MM.1S (cell line): ENCODE results near the gene NAB1.

ENCODE experiments used
- DNase-seq: peaks from one replicate; pipeline ENCODE4 v3.0.0-alpha.2; 2015
- H2AFZ ChIP-seq: fragments of 300-600 bp; sonication (generic); 2 replicates; pipeline ENCODE4 v1.6.0; 2016; ENCODE audit warnings: antibody characterized with exemption, low read length
- H3F3A ChIP-seq: fragments of 300-600 bp; sonication (generic); 2 replicates; pipeline ENCODE4 v1.6.1; 2016; ENCODE audit warnings: mild to moderate bottlenecking, antibody characterized with exemption, low read length, moderate library complexity, mixed read lengths; ENCODE audit not compliant: insufficient read depth
- H3K27ac ChIP-seq: fragments of 300-600 bp; sonication (generic); 2 replicates; pipeline ENCODE4 v1.5.1; 2016; ENCODE audit warnings: mild to moderate bottlenecking, low read length
- H3K27me3 ChIP-seq: fragments of 300-600 bp; sonication (generic); replicated peaks from 2 replicates; pipeline ENCODE4 v1.6.0; 2016; ENCODE audit warnings: low read length; ENCODE audit not compliant: insufficient read depth
- H3K36me3 ChIP-seq: fragments of 300-600 bp; sonication (generic); replicated peaks from 2 replicates; pipeline ENCODE4 v1.6.1; 2016; ENCODE audit warnings: mild to moderate bottlenecking, low read length, mixed read lengths; ENCODE audit not compliant: insufficient read depth
- H3K4me1 ChIP-seq: fragments of 300-600 bp; sonication (generic); 2 replicates; pipeline ENCODE4 v1.6.1; 2016; ENCODE audit warnings: low read length, mixed read lengths
- H3K4me2 ChIP-seq: fragments of 300-600 bp; sonication (generic); 2 replicates; pipeline ENCODE4 v1.6.0; 2016; ENCODE audit warnings: low read depth, low read length
- H3K4me3 ChIP-seq: fragments of 300-600 bp; sonication (generic); 2 replicates; pipeline ENCODE4 v1.5.1; 2016; ENCODE audit warnings: low read length, mixed read lengths
- H3K79me2 ChIP-seq: fragments of 300-600 bp; sonication (generic); 2 replicates; pipeline ENCODE4 v1.6.1; 2016; ENCODE audit warnings: mixed run types, low read length, mixed read lengths
- H3K9ac ChIP-seq: fragments of 300-600 bp; sonication (generic); 2 replicates; pipeline ENCODE4 v1.6.1; 2016; ENCODE audit warnings: low read length, mixed read lengths
- H3K9me2 ChIP-seq: fragments of 300-600 bp; sonication (generic); replicated peaks from 2 replicates; pipeline ENCODE4 v1.6.1; 2016; ENCODE audit warnings: mild to moderate bottlenecking, low read length, mixed read lengths; ENCODE audit not compliant: insufficient read depth
- H3K9me3 ChIP-seq: fragments of 300-600 bp; sonication (generic); replicated peaks from 2 replicates; pipeline ENCODE4 v1.6.1; 2016; ENCODE audit warnings: mild to moderate bottlenecking, low read length, mixed read lengths; ENCODE audit not compliant: insufficient read depth
- H4K20me1 ChIP-seq: fragments of 300-600 bp; sonication (generic); 2 replicates; pipeline ENCODE4 v1.6.1; 2016; ENCODE audit warnings: mild to moderate bottlenecking, low read length, moderate library complexity, mixed read lengths; ENCODE audit not compliant: insufficient read depth
- CTCF ChIP-seq: fragments of 300-600 bp; sonication (generic); IDR thresholded peaks from 2 replicates; pipeline ENCODE4 v1.5.1; 2016; ENCODE audit warnings: antibody characterized with exemption, low read length, mixed read lengths
- EZH2 ChIP-seq: fragments of 300-600 bp; sonication (generic); optimal IDR thresholded peaks from 2 replicates; pipeline ENCODE3; 2017; ENCODE audit warnings: low read depth, mild to moderate bottlenecking, antibody characterized with exemption, low read length, mixed read lengths
- EZH2phosphoT487 ChIP-seq: fragments of 300-600 bp; sonication (generic); IDR thresholded peaks from 2 replicates; pipeline ENCODE4 v1.6.1; 2018; ENCODE audit warnings: antibody characterized with exemption, low read length

The NAB1 gene

GRCh38 chr2:190646780-190647522, 1.9 kb upstream of the NAB1 start:
- DNase-seq: no peak
- no peaks in the 10 kb centered on the region; the same call in 1 of the 2 replicates for H3K36me3 ChIP-seq
- H3K27ac ChIP-seq: no peak overlapping the region

GRCh38 chr2:190648289-190649034, 421 bp upstream of the NAB1 start:
- Histone ChIP-seq H3K36me3 (no peaks in the 10 kb centered on the region), H3K9me2 (no peaks in the 10 kb centered on the region), H3K4me1 (no peaks in the 10 kb centered on the region), H3K79me2 (peaks cover 37% of the 10 kb centered on the region), H2AFZ (peak overlapping the region; percentile 47), H3K9ac (peak overlapping the region; percentile 53; the same call in 1 of the 2 replicates), H3K9me3 (no peaks in the 10 kb centered on the region), H3K4me2 (peak overlapping the region; percentile 59), H4K20me1 (no peaks in the 10 kb centered on the region), H3K27ac (no peak overlapping the region), H3K4me3 (peak overlapping the region; percentile 64), H3K27me3 (no peaks in the 10 kb centered on the region), H3F3A (no peaks in the 10 kb centered on the region)
- peak; percentile 67 for DNase-seq
- TF ChIP-seq CTCF: no peak
- no peak for TF ChIP-seq EZH2
- TF ChIP-seq EZH2phosphoT487: no peak

More at GRCh38 chr2:190646780-190647522, 1.9 kb upstream of the NAB1 start:
- Histone ChIP-seq H3F3A (no peaks in the 10 kb centered on the region), H3K9me2 (no peaks in the 10 kb centered on the region), H2AFZ (no peak overlapping the region), H3K9ac (no peak overlapping the region), H3K79me2 (peaks cover 24% of the 10 kb centered on the region), H3K9me3 (no peaks in the 10 kb centered on the region), H3K4me3 (no peak overlapping the region), H3K27me3 (no peaks in the 10 kb centered on the region), H4K20me1 (no peaks in the 10 kb centered on the region), H3K4me1 (no peaks in the 10 kb centered on the region), H3K4me2 (no peak overlapping the region)
- no peak for TF ChIP-seq CTCF
- TF ChIP-seq EZH2phosphoT487: no peak
- TF ChIP-seq EZH2: no peak

- no peak for TF ChIP-seq EZH2phosphoT487
- no peak for TF ChIP-seq CTCF
- TF ChIP-seq EZH2: no peak
- Histone ChIP-seq H3K27me3 (no peaks in the 10 kb centered on the region), H3K9me2 (no peaks in the 10 kb centered on the region), H3K4me2 (peak overlapping the region; percentile 67), H3K9me3 (no peaks in the 10 kb centered on the region), H3K27ac (peak overlapping the region; percentile 44; the same call in 1 of the 2 replicates), H2AFZ (peak overlapping the region; percentile 72), H3F3A (no peaks in the 10 kb centered on the region), H4K20me1 (no peaks in the 10 kb centered on the region), H3K36me3 (no peaks in the 10 kb centered on the region), H3K4me1 (no peaks in the 10 kb centered on the region), H3K79me2 (peaks cover 51% of the 10 kb centered on the region), H3K4me3 (peak overlapping the region; percentile 69), H3K9ac (peak overlapping the region; percentile 76)
- DNase-seq: no peak
Observed at GRCh38 chr2:190649798-190650390, 1.0 kb downstream of the NAB1 start.
